GM12892 (cell line): ENCODE data around the gene PNPLA1.

Source experiments
- POLR2A ChIP-seq: IDR thresholded peaks from 2 replicates; pipeline ENCODE4 v1.6.1; 2011; ENCODE audit warnings: low read depth, low read length, control low read depth
- TAF1 ChIP-seq: IDR thresholded peaks from 2 replicates; pipeline ENCODE4 v1.6.1; 2011; ENCODE audit warnings: low read depth, mild to moderate bottlenecking, control low read depth, low read length, borderline replicate concordance

DNA sequence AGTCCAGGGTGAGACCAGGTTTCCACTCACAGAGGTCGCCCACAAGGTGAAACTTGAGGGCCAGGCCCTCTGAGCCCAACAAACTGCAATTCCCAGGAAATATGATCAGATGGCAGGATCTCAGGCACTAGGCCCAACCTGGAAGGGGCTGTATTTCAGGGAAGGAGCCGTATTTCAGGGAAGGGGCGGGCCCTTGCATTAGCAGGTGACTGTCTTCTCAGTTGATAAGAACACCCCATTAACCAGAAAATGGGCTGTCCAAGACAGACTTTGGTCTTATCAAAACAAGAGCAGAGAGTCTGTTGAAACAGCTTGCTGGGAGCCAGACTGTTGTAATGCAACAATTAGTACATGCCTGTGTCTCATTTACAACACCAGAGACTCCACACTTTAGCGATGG is 77.8 kb downstream of the PNPLA1 start:
- no peak for TF ChIP-seq POLR2A
- no peak for TF ChIP-seq TAF1
